Heart left ventricle (tissue), 13 donors: ENCODE results near the gene XYLT1.

ENCODE experiments used
- POLR2A ChIP-seq, 2 donors: fragments of 450-650 bp; IDR thresholded peaks; one replicate each; pipeline ENCODE4 v1.6.1; 2017; ENCODE audit warnings: antibody characterized with exemption in 2 of 2, mild to moderate bottlenecking in 2 of 2, moderate library complexity in 2 of 2
- TF ChIP-seq, protein P1 (sequence below), 12 donors: fragments of 200-600 bp; sonication (generic) in 4 of 12; IDR thresholded peaks; one replicate each; pipeline versions ENCODE4 v1.5.0 to v1.8.0; 2018 to 2022; ENCODE audit warnings: antibody characterized with exemption in 12 of 12, mild to moderate bottlenecking in 5 of 12
- donor health status: ischemic (EF 13 %, LVEDD 7.1; RV severe dilation, severe dysfunction).
- donor health status: DM: no; HTN: yes; CAD: no.
- donor health status: DM: no; HTN: no; CAD: no.
- donor health status: ischemic (EF 25% LVEDD 6.9; RV normal size, moderate dysfunction).
- donor health status: ischemic (EF 25% LVEDD 5.7; RV mildly dilated, moderate dysfunction).
- donor health status: ischemic (EF 35%, LVEDD 5.7; RV mildly dilated, moderate dysfunction).
- donor health status: nonischemic (EF 11% LVEDD 7.7; RV severe dilation, severe dysfunction).
- donor health status: DM: yes; HTN: yes; CAD: no.
- donor health status: PGD.
- donor health status: ischemic (EF 29% LVEDD 5.4; RV normal size, mild dysfunction).
- donor health status: nonischemic (EF 23%, LVEDD 6.1; RV moderate dilation, normal function).

DNA sequence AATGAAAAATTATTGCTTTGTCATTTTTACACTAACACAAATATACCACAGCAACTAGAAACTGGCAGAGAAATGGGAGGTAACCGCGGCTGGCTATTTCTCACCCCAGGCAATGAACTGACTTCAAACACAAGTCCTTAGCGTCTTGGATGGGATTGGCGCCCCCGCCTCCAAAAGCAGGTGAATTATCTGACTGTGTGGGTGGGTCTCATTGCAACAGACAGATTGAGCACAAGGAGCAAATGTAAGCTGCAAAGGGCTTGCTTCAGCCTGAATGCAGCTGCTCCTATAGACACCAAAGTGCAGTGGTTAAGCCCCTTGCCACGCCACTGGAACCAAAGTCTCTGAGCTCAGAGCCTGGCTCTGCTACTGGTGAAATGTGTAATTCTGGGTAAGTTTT lies 225.0 kb downstream of the XYLT1 start:
- no peak for TF ChIP-seq POLR2A (IDR thresholded peaks at IDR 0.05)
- TF ChIP-seq, protein P1, sequence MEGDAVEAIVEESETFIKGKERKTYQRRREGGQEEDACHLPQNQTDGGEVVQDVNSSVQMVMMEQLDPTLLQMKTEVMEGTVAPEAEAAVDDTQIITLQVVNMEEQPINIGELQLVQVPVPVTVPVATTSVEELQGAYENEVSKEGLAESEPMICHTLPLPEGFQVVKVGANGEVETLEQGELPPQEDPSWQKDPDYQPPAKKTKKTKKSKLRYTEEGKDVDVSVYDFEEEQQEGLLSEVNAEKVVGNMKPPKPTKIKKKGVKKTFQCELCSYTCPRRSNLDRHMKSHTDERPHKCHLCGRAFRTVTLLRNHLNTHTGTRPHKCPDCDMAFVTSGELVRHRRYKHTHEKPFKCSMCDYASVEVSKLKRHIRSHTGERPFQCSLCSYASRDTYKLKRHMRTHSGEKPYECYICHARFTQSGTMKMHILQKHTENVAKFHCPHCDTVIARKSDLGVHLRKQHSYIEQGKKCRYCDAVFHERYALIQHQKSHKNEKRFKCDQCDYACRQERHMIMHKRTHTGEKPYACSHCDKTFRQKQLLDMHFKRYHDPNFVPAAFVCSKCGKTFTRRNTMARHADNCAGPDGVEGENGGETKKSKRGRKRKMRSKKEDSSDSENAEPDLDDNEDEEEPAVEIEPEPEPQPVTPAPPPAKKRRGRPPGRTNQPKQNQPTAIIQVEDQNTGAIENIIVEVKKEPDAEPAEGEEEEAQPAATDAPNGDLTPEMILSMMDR (IDR thresholded peaks at IDR 0.05) = no peak
